ENCODE data around the gene CCDC180. TPM values are rescaled to one million over a fixed set of nuclear protein-coding genes. Genes with fewer than 3 reads are reported as not detected.

CCDC180 gene
- polyA plus RNA-seq, 2 of the 4 experiments (the other 2 are of a cell fraction), result 1.7 to 2.4 TPM

DNA sequence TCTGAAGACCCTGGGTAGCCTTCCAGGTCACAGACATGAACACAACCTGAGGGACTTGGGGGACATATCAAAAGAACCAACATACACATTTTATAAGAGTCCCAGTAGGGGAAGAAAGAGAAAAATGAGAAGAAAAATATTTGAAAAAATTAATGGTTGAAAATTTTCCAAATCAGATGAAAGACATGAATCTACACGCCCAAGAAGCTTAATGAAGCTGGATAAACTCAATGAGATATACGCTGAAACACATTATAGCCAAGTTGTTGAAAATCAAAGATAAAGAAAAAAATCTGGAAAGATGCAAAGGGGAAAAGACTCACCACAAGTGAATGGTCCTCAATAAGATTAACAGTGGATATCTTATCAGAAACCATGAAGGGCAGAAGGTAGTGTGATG is 9.6 kb upstream of the CCDC180 start:
- WGBS (ENCODE audit: missing lambda C conversion rate), result 64% methylated on average over 2 of the region's 2 CpGs
- ChIA-PET CTCF (no interaction called here), POLR2A (no interaction called here)
- TF ChIP-seq HDAC2 (IDR thresholded peaks at IDR 0.05) (no peak), RFX5 (IDR thresholded peaks at IDR 0.05) (no peak), NFE2L2 (conservative IDR thresholded peaks at IDR 0.05; ENCODE audit: low read length) (no peak), HEYL (CRISPR knock-in tag; IDR thresholded peaks at IDR 0.05) (no peak), ZSCAN20 (CRISPR knock-in tag; IDR thresholded peaks at IDR 0.05) (no peak), RCOR1 (IDR thresholded peaks at IDR 0.05; ENCODE audit: low read depth, low read length) (no peak), EHMT2 (IDR thresholded peaks at IDR 0.05; ENCODE audit: low read depth) (no peak), RAD21 (conservative IDR thresholded peaks at IDR 0.05 in 1 of 2, IDR thresholded peaks at IDR 0.05 in 1 of 2) (no peak)
- TF ChIP-seq, protein P1, sequence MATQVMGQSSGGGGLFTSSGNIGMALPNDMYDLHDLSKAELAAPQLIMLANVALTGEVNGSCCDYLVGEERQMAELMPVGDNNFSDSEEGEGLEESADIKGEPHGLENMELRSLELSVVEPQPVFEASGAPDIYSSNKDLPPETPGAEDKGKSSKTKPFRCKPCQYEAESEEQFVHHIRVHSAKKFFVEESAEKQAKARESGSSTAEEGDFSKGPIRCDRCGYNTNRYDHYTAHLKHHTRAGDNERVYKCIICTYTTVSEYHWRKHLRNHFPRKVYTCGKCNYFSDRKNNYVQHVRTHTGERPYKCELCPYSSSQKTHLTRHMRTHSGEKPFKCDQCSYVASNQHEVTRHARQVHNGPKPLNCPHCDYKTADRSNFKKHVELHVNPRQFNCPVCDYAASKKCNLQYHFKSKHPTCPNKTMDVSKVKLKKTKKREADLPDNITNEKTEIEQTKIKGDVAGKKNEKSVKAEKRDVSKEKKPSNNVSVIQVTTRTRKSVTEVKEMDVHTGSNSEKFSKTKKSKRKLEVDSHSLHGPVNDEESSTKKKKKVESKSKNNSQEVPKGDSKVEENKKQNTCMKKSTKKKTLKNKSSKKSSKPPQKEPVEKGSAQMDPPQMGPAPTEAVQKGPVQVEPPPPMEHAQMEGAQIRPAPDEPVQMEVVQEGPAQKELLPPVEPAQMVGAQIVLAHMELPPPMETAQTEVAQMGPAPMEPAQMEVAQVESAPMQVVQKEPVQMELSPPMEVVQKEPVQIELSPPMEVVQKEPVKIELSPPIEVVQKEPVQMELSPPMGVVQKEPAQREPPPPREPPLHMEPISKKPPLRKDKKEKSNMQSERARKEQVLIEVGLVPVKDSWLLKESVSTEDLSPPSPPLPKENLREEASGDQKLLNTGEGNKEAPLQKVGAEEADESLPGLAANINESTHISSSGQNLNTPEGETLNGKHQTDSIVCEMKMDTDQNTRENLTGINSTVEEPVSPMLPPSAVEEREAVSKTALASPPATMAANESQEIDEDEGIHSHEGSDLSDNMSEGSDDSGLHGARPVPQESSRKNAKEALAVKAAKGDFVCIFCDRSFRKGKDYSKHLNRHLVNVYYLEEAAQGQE (IDR thresholded peaks at IDR 0.05), result no peak
- Histone ChIP-seq H3K27ac (no peak overlapping the region), H3K9me3 (peaks cover 19% of the 10 kb centered on the region; the same call in 2 of the 3 replicates), H3K4me2 (no peak overlapping the region), H3K4me1 (no peaks in the 10 kb centered on the region), H3K4me3 (no peak overlapping the region)
- DNase-seq (ENCODE audit: low read depth in 1 of 2, low spot score in 1 of 2) (no peak), ATAC-seq (no peak), FAIRE-seq (no peak)

DNA sequence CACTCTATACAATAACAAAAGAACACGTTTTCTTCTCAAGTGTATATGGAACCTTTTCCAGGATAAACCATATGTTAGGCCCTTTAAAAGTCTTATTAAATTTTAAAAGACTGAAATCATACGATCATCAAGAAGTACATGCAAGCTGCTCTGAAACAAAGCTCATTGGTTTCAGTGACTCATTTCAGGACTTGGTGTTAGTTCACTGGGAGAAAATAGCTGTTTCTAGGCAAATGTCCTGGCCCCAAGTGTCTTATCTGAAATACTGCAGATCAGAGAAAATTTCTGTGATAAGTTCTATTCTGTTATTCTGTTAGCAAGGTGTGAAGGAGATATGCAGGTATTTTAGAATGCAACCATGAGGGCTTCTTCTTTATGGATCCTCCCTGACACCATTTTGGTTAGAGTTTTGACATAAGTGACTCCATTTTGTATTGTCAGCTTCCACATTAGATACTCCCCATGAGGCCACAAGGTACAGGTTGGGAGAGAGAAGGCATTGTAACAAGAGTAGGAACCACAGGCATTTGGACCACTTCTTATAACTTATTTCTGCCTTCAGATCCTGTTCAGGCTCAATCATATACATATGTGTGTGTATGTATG is 7.5 kb upstream of the CCDC180 start:
- no peak overlapping the region for H3K4me3 ChIP-seq
- ATAC-seq (no peak), FAIRE-seq (no peak), DNase-seq (ENCODE audit: low read depth in 1 of 2, low spot score in 1 of 2) (no peak)
- 28% methylated on average over 2 of the region's 2 CpGs for WGBS (ENCODE audit: missing lambda C conversion rate)
- CTCF ChIA-PET, result interaction anchor here (1.5 kb wide), 2 partner anchors 12 to 443 kb away, joined by 3 read pairs; no protein-coding TSS in a partner anchor
- H3K9me3 ChIP-seq, result peaks cover 23% of the 10 kb centered on the region; the same call in 2 of the 3 replicates
- POLR2A ChIA-PET, result no interaction called here
- TF ChIP-seq EHMT2 (IDR thresholded peaks at IDR 0.05; ENCODE audit: low read depth) (no peak), KDM1A (IDR thresholded peaks at IDR 0.05; ENCODE audit: low read depth) (no peak), PHF8 (IDR thresholded peaks at IDR 0.05; ENCODE audit: borderline replicate concordance, low read depth) (no peak), ZSCAN20 (CRISPR knock-in tag; IDR thresholded peaks at IDR 0.05) (no peak), SREBF2 (IDR thresholded peaks at IDR 0.05) (no peak), JUNB (IDR thresholded peaks at IDR 0.05) (no peak), HOXB13 (CRISPR knock-in tag; IDR thresholded peaks at IDR 0.05; ENCODE audit: low read depth) (no peak)
- TF ChIP-seq, protein P2, sequence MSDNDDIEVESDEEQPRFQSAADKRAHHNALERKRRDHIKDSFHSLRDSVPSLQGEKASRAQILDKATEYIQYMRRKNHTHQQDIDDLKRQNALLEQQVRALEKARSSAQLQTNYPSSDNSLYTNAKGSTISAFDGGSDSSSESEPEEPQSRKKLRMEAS (IDR thresholded peaks at IDR 0.05), result no peak
- H3K4me2 ChIP-seq, result no peak overlapping the region
- H3K27ac ChIP-seq, result no peak overlapping the region
- no peaks in the 10 kb centered on the region for H3K4me1 ChIP-seq

DNA sequence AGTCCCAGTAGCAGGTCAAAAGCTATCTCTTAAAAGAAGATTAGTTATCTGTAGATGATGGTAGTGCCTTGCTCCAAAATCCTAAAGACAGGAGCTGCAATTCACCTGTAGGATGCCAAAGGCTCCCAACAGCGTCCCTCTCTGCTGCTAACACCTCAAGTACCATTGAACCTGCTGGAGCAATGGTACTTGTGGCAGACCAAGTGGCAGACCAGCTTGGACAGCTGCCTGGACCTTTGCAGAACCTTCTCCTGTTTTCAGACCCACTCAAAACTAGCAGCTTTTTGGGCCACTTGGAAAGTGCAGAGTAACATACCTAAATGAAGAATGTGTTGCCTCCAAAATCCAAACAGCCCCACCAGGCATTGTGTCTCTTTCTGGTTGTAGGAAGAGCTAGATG is 6.9 kb upstream of the CCDC180 start:
- WGBS (ENCODE audit: missing lambda C conversion rate), result 57% methylated on average over 1 of the region's 1 CpG
- TF ChIP-seq POLR2AphosphoS2 (conservative IDR thresholded peaks at IDR 0.05; ENCODE audit: low read length), result no peak
- TF ChIP-seq, protein P3, sequence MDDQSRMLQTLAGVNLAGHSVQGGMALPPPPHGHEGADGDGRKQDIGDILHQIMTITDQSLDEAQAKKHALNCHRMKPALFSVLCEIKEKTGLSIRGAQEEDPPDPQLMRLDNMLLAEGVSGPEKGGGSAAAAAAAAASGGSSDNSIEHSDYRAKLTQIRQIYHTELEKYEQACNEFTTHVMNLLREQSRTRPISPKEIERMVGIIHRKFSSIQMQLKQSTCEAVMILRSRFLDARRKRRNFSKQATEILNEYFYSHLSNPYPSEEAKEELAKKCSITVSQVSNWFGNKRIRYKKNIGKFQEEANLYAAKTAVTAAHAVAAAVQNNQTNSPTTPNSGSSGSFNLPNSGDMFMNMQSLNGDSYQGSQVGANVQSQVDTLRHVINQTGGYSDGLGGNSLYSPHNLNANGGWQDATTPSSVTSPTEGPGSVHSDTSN (IDR thresholded peaks at IDR 0.05), result no peak
- TF ChIP-seq, protein P4, sequence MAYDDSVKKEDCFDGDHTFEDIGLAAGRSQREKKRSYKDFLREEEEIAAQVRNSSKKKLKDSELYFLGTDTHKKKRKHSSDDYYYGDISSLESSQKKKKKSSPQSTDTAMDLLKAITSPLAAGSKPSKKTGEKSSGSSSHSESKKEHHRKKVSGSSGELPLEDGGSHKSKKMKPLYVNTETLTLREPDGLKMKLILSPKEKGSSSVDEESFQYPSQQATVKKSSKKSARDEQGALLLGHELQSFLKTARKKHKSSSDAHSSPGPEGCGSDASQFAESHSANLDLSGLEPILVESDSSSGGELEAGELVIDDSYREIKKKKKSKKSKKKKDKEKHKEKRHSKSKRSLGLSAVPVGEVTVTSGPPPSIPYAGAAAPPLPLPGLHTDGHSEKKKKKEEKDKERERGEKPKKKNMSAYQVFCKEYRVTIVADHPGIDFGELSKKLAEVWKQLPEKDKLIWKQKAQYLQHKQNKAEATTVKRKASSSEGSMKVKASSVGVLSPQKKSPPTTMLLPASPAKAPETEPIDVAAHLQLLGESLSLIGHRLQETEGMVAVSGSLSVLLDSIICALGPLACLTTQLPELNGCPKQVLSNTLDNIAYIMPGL (CRISPR knock-in tag; IDR thresholded peaks at IDR 0.05; ENCODE audit: borderline replicate concordance), result no peak
- no peak for TF ChIP-seq NFE2L2 (conservative IDR thresholded peaks at IDR 0.05; ENCODE audit: low read length)
- no peak for TF ChIP-seq MAZ (IDR thresholded peaks at IDR 0.05; ENCODE audit: borderline replicate concordance, low read depth, low read length)
- TF ChIP-seq, protein P5, sequence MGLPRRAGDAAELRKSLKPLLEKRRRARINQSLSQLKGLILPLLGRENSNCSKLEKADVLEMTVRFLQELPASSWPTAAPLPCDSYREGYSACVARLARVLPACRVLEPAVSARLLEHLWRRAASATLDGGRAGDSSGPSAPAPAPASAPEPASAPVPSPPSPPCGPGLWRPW (IDR thresholded peaks at IDR 0.05), result no peak

More for the DNA sequence above, 6.9 kb upstream of the CCDC180 start:
- DNase-seq (ENCODE audit: low read depth in 1 of 2, low spot score in 1 of 2) (no peak), ATAC-seq (no peak), FAIRE-seq (no peak)
- Histone ChIP-seq H3K4me2 (no peak overlapping the region), H3K9me3 (peaks cover 24% of the 10 kb centered on the region; the same call in 2 of the 3 replicates), H3K27ac (no peak overlapping the region), H3K4me3 (no peak overlapping the region), H3K4me1 (no peaks in the 10 kb centered on the region)
- ChIA-PET POLR2A (no interaction called here), CTCF (interaction anchor here (1.5 kb wide), 2 partner anchors 13 to 443 kb away, joined by 3 read pairs; no protein-coding TSS in a partner anchor)

All from A549 (cell line).